K562 (cell line): ENCODE measurements around the gene LAIR2. TPM values are rescaled to one million over a fixed set of nuclear protein-coding genes. Genes with fewer than 3 reads are reported as not detected.

ENCODE experiments used
- ATAC-seq: fragments of 200-7000 bp; cut with Tn5 transposase; 3 replicates; pipeline ENCODE4 v1.9.1; 2020; ENCODE audit warnings: moderate library complexity
- BruUV-seq: library from RNA; stranded (reverse); fragments of 400-500 nt; replicated peaks from 2 replicates; lab custom pipeline; 2021; lab: Mats Ljungman, UMichigan
- CTCF ChIA-PET: fragments of 300-600 bp; formaldehyde crosslinking; extraction: SDS; loops from one replicate; lab custom pipeline; 2021; ENCODE audit warnings: low intra/inter-chr PET ratio; lab: Yijun Ruan, JAX
- POLR2A ChIA-PET: fragments of 300-600, 350-650 bp; sonication (Branson Sonifier 250); formaldehyde crosslinking; extraction: SDS; loops from one replicate; lab custom pipeline; 2021; ENCODE audit warnings: antibody characterized with exemption, inconsistent platforms; lab: Yijun Ruan, JAX
- DNase-seq, 4 experiments: peaks; one replicate each; pipeline versions ENCODE4 v3.0.0 to v3.0.0-alpha.2; 2011 to 2018; ENCODE audit warnings: low spot score in 3 of 4, mixed read lengths in 3 of 4; ENCODE audit errors: extremely low read depth in 1 of 4
- FAIRE-seq: peaks from 2 replicates; lab custom pipeline; 2011; peaks lifted over from hg19 to GRCh38; lab: Jason Lieb, UNC
- H2AFZ ChIP-seq: 2 replicates; pipeline ENCODE4 v1.6.0; 2011; ENCODE audit warnings: low read depth, low read length, control low read depth, inconsistent platforms
- H3K27ac ChIP-seq: fragments of 200-600 bp; 3 replicates; pipeline ENCODE4 v1.8.0; 2011; ENCODE audit warnings: low read depth, mild to moderate bottlenecking, control low read depth, inconsistent platforms, low read length, moderate library complexity, mixed read lengths; ENCODE audit errors: extremely low read depth
- H3K27me3 ChIP-seq, 2 experiments: fragments of 300-600 bp in 1 of 2; 2 replicates in 1 of 2; 3 replicates in 1 of 2; pipeline versions ENCODE4 v1.6.0 to v1.8.0; 2011; ENCODE audit warnings: inconsistent platforms in 2 of 2, low read length in 2 of 2, mild to moderate bottlenecking in 1 of 2, mixed read lengths in 1 of 2, moderate library complexity in 1 of 2; ENCODE audit not compliant: control insufficient read depth in 2 of 2, insufficient read depth in 2 of 2
- H3K36me3 ChIP-seq: fragments of 300-600 bp; 3 replicates; pipeline ENCODE4 v1.8.0; 2011; ENCODE audit warnings: mild to moderate bottlenecking, low read length, inconsistent platforms; ENCODE audit not compliant: control insufficient read depth, insufficient read depth
- H3K4me1 ChIP-seq, 2 experiments: fragments of 200-600 bp in 1 of 2; replicated peaks in 1 of 2; 2 replicates in 1 of 2; 3 replicates in 1 of 2; pipeline versions ENCODE4 v1.5.1 to v1.8.0; 2011; ENCODE audit warnings: inconsistent platforms in 2 of 2, low read length in 2 of 2, mild to moderate bottlenecking in 1 of 2, mixed read lengths in 1 of 2, moderate library complexity in 1 of 2; ENCODE audit not compliant: control insufficient read depth in 2 of 2, insufficient read depth in 2 of 2
- H3K4me2 ChIP-seq: 2 replicates; pipeline ENCODE4 v1.6.1; 2011; ENCODE audit warnings: low read length, control low read depth, inconsistent platforms, mixed read lengths; ENCODE audit not compliant: insufficient read depth
- H3K4me3 ChIP-seq: fragments of 200-600 bp; sonication (generic), shearing (Covaris generic); 2 replicates; pipeline ENCODE4 v1.5.1; 2016; ENCODE audit warnings: control low read depth, inconsistent platforms
- H3K79me2 ChIP-seq: fragments of 200-600 bp; 3 replicates; pipeline ENCODE4 v1.8.0; 2011; ENCODE audit warnings: low read length, inconsistent platforms; ENCODE audit not compliant: control insufficient read depth, insufficient read depth
- H3K9ac ChIP-seq, 2 experiments: 2 replicates each; pipeline versions ENCODE4 v1.6.0 to v1.6.1; 2011; ENCODE audit warnings: low read depth in 2 of 2, low read length in 2 of 2, control low read depth in 1 of 2, inconsistent platforms in 1 of 2, mild to moderate bottlenecking in 1 of 2, mixed read lengths in 1 of 2; ENCODE audit not compliant: insufficient read depth in 1 of 2
- H3K9me1 ChIP-seq: one replicate; pipeline ENCODE4 v1.6.0; 2011; ENCODE audit warnings: inconsistent platforms, mild to moderate bottlenecking, low read length, moderate library complexity; ENCODE audit not compliant: control insufficient read depth, insufficient read depth
- H3K9me3 ChIP-seq: replicated peaks from 2 replicates; pipeline ENCODE4 v1.5.1; 2011; ENCODE audit warnings: low read depth, low read length, inconsistent platforms; ENCODE audit not compliant: control insufficient read depth, insufficient read depth
- H4K20me1 ChIP-seq: replicated peaks from 2 replicates; pipeline ENCODE4 v1.6.1; 2011; ENCODE audit warnings: low read length, inconsistent platforms, mixed read lengths; ENCODE audit not compliant: control insufficient read depth, insufficient read depth
- WGBS: fragments of 100-300 bp; shearing (Covaris generic); methylation state at CpG from one replicate; pipeline ENCODE4 v1.1.6; 2016; ENCODE audit warnings: low coverage, mixed read lengths; ENCODE audit not compliant: insufficient coverage; ENCODE audit errors: missing lambda C conversion rate; 5-methylcytosine and 5-hydroxymethylcytosine counted together
- in situ Hi-C: fragments of 300-500 bp; cut with MboI; formaldehyde crosslinking; loops from 4 replicates; pipeline ENCODE4 v1.15.0; 2018; ENCODE audit warnings: inconsistent platforms, mixed read lengths
- intact Hi-C: fragments of 100-400 bp; cut with micrococcal nuclease; formaldehyde crosslinking; loops from 2 replicates; pipeline ENCODE4 v1.14.2; 2022
- polyA plus RNA-seq, 8 experiments: library from polyadenylated mRNA; depleted of rRNA in 4 of 8; stranded (reverse) in 5 of 8; unstranded in 3 of 8; fragments of >200 nt; fragmentation: Nextera tagmentation in 2 of 8; fragmentation: Illumina TruSeq in 1 of 8; extraction: Ambion mirVana in 2 of 8; extraction: Trizol in 1 of 8; gene quantifications; 2 replicates each; pipeline versions ENCODE4 v1.2.1 to v1.2.3, GENCODE V29; 2011 to 2014; ENCODE audit warnings: inconsistent platforms in 1 of 8, missing spikeins in 1 of 8
- total RNA-seq, 7 experiments: library from RNA; depleted of rRNA in 6 of 7; stranded (reverse); fragments of >200 nt in 6 of 7; fragmentation: Illumina TruSeq in 2 of 7; extraction: Trizol in 2 of 7; gene quantifications; 2 replicates each; pipeline versions ENCODE4 v1.2.1 to v1.2.3, GENCODE V29; 2011 to 2021; ENCODE audit warnings: low replicate concordance in 1 of 7
- TF ChIP-seq, protein P1 (sequence below), 2 experiments: fragments of 450-650 bp in 1 of 2; sonication (generic) in 1 of 2; formaldehyde crosslinking in 1 of 2; IDR thresholded peaks; 2 replicates each; pipeline versions ENCODE4 v1.7.1 to v1.9.0; 2016 to 2022; ENCODE audit warnings: inconsistent platforms in 1 of 2, mild to moderate bottlenecking in 1 of 2, missing genetic modification reagents in 1 of 2
- TF ChIP-seq, protein P2 (sequence below): fragments of 450-650 bp; formaldehyde crosslinking; IDR thresholded peaks from 2 replicates; pipeline ENCODE4 v1.4.0; 2020; ENCODE audit warnings: mild to moderate bottlenecking
- TF ChIP-seq, protein P3 (sequence below): fragments of 450-650 bp; IDR thresholded peaks from one replicate; pipeline ENCODE4 v1.6.1; 2018; ENCODE audit warnings: mild to moderate bottlenecking, moderate library complexity; ENCODE audit not compliant: partially characterized antibody
- TF ChIP-seq, protein P4 (sequence below): fragments of 450-650 bp; formaldehyde crosslinking; IDR thresholded peaks from 2 replicates; pipeline ENCODE4 v1.4.0; 2022; ENCODE audit warnings: missing genetic modification characterization

LAIR2 gene
- total and polyA plus RNA-seq, 9 of the 15 experiments (the other 6 are each of a cell fraction or from before 2014, with no cell fraction given) = not detected

DNA sequence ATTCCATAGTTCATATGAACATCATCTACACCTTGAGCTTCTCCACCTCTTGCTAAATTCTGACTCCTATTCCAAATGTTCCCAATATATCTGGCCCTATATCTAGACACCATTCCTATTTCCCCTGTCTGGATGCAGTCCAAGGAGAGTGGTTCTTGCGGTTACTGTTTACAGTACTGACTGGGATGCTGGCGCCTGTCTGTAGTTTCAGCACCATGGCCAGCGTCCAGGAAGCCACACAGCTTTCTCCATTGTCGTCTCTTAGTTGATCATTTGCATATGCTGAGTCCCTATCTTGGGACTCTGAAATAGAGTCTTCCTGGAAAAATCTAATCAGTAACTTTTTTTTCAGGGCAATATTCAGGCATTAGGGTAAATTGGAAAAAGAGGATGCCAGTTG is 14.9 kb downstream of the LAIR2 start:
- Histone ChIP-seq H3K4me2 (no peak overlapping the region), H3K9me1 (no peaks in the 10 kb centered on the region), H3K9ac (no peak overlapping the region), H3K9me3 (no peaks in the 10 kb centered on the region), H3K27me3 (peaks cover 0 to 24% of the 10 kb centered on the region in 2 experiments; a peak in 3 of 5 replicates), H3K27ac (no peak overlapping the region), H3K36me3 (no peaks in the 10 kb centered on the region), H3K79me2 (no peaks in the 10 kb centered on the region), H3K4me1 (peaks cover 3 to 15% of the 10 kb centered on the region in 2 experiments; a peak in 3 of 5 replicates), H4K20me1 (peaks cover 10% of the 10 kb centered on the region), H2AFZ (no peak overlapping the region), H3K4me3 (no peak overlapping the region)
- intact Hi-C loops (no loop called here), in situ Hi-C loops (no loop called here)
- ChIA-PET POLR2A (no interaction called here), CTCF (no interaction called here)
- WGBS = 0% methylated on average over 4 of the region's 4 CpGs
- FAIRE-seq (peak; percentile 92), ATAC-seq (peak; percentile 93), DNase-seq (peak; percentile 73 to 82 (median 78))
- no TSS peak for BruUV-seq
- TF ChIP-seq, protein P1, sequence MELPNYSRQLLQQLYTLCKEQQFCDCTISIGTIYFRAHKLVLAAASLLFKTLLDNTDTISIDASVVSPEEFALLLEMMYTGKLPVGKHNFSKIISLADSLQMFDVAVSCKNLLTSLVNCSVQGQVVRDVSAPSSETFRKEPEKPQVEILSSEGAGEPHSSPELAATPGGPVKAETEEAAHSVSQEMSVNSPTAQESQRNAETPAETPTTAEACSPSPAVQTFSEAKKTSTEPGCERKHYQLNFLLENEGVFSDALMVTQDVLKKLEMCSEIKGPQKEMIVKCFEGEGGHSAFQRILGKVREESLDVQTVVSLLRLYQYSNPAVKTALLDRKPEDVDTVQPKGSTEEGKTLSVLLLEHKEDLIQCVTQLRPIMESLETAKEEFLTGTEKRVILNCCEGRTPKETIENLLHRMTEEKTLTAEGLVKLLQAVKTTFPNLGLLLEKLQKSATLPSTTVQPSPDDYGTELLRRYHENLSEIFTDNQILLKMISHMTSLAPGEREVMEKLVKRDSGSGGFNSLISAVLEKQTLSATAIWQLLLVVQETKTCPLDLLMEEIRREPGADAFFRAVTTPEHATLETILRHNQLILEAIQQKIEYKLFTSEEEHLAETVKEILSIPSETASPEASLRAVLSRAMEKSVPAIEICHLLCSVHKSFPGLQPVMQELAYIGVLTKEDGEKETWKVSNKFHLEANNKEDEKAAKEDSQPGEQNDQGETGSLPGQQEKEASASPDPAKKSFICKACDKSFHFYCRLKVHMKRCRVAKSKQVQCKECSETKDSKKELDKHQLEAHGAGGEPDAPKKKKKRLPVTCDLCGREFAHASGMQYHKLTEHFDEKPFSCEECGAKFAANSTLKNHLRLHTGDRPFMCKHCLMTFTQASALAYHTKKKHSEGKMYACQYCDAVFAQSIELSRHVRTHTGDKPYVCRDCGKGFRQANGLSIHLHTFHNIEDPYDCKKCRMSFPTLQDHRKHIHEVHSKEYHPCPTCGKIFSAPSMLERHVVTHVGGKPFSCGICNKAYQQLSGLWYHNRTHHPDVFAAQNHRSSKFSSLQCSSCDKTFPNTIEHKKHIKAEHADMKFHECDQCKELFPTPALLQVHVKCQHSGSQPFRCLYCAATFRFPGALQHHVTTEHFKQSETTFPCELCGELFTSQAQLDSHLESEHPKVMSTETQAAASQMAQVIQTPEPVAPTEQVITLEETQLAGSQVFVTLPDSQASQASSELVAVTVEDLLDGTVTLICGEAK (IDR thresholded peaks at IDR 0.05) = no peak; the same call in 1 of the 2 replicates
- TF ChIP-seq, protein P1 (CRISPR knock-in tag; IDR thresholded peaks at IDR 0.05) = no peak
- TF ChIP-seq, protein P2, sequence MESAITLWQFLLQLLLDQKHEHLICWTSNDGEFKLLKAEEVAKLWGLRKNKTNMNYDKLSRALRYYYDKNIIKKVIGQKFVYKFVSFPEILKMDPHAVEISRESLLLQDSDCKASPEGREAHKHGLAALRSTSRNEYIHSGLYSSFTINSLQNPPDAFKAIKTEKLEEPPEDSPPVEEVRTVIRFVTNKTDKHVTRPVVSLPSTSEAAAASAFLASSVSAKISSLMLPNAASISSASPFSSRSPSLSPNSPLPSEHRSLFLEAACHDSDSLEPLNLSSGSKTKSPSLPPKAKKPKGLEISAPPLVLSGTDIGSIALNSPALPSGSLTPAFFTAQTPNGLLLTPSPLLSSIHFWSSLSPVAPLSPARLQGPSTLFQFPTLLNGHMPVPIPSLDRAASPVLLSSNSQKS (CRISPR knock-in tag) = no peak
- TF ChIP-seq, protein P3, sequence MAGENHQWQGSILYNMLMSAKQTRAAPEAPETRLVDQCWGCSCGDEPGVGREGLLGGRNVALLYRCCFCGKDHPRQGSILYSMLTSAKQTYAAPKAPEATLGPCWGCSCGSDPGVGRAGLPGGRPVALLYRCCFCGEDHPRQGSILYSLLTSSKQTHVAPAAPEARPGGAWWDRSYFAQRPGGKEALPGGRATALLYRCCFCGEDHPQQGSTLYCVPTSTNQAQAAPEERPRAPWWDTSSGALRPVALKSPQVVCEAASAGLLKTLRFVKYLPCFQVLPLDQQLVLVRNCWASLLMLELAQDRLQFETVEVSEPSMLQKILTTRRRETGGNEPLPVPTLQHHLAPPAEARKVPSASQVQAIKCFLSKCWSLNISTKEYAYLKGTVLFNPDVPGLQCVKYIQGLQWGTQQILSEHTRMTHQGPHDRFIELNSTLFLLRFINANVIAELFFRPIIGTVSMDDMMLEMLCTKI = no peak
- TF ChIP-seq, protein P4, sequence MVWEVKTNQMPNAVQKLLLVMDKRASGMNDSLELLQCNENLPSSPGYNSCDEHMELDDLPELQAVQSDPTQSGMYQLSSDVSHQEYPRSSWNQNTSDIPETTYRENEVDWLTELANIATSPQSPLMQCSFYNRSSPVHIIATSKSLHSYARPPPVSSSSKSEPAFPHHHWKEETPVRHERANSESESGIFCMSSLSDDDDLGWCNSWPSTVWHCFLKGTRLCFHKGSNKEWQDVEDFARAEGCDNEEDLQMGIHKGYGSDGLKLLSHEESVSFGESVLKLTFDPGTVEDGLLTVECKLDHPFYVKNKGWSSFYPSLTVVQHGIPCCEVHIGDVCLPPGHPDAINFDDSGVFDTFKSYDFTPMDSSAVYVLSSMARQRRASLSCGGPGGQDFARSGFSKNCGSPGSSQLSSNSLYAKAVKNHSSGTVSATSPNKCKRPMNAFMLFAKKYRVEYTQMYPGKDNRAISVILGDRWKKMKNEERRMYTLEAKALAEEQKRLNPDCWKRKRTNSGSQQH (CRISPR knock-in tag) = no peak
